Measurements from ENCODE around the gene MYLK.

Gene MYLK

GRCh38 chr3:123687286-123687685 lies 196.8 kb downstream of the MYLK start:
- H3K4me1 ChIP-seq (ENCODE audit: insufficient read depth, low read length, severe bottlenecking): no peaks in the 10 kb centered on the region
- no peak overlapping the region for H3K4me3 ChIP-seq (ENCODE audit: low read depth, low read length, poor library complexity, severe bottlenecking)
- no peak overlapping the region for H3K9ac ChIP-seq (ENCODE audit: low read length)
- H3K27me3 ChIP-seq (ENCODE audit: insufficient read depth, low read length): no peaks in the 10 kb centered on the region
- no peaks in the 10 kb centered on the region for H4K20me1 ChIP-seq (ENCODE audit: insufficient read depth, low read length)
- H3K79me2 ChIP-seq (ENCODE audit: insufficient read depth, low read length): no peaks in the 10 kb centered on the region
- no peaks in the 10 kb centered on the region for H3K36me3 ChIP-seq (ENCODE audit: insufficient read depth, low read length)
- no peaks in the 10 kb centered on the region for H3K9me2 ChIP-seq (ENCODE audit: low read depth, low read length)
- H2AFZ ChIP-seq (ENCODE audit: low read length): no peak overlapping the region
- H3K4me2 ChIP-seq (ENCODE audit: low read length): no peak overlapping the region
- H3K27ac ChIP-seq (ENCODE audit: low read depth, low read length, poor library complexity, severe bottlenecking): no peak overlapping the region
- H3F3A ChIP-seq (ENCODE audit: insufficient read depth, low read length): no peaks in the 10 kb centered on the region
- TF ChIP-seq CTCF (IDR thresholded peaks at IDR 0.05; ENCODE audit: low read length): no peak
- TF ChIP-seq EZH2 (IDR thresholded peaks at IDR 0.05; ENCODE audit: borderline replicate concordance, low read length): no peak
- no peaks in the 10 kb centered on the region for H3K9me3 ChIP-seq (ENCODE audit: low read length)

GRCh38 chr3:123686251-123686650 lies 197.9 kb downstream of the MYLK start:
- H3K36me3 ChIP-seq (ENCODE audit: insufficient read depth, low read length): no peaks in the 10 kb centered on the region
- H3K27ac ChIP-seq (ENCODE audit: low read depth, low read length, poor library complexity, severe bottlenecking): no peak overlapping the region

GRCh38 chr3:123685780-123686179 lies 198.4 kb downstream of the MYLK start:
- no peaks in the 10 kb centered on the region for H3F3A ChIP-seq (ENCODE audit: insufficient read depth, low read length)
- H4K20me1 ChIP-seq (ENCODE audit: insufficient read depth, low read length): no peaks in the 10 kb centered on the region
- no peaks in the 10 kb centered on the region for H3K27me3 ChIP-seq (ENCODE audit: insufficient read depth, low read length)
- H3K9me3 ChIP-seq (ENCODE audit: low read length): no peaks in the 10 kb centered on the region
- no peak overlapping the region for H3K9ac ChIP-seq (ENCODE audit: low read length)
- H2AFZ ChIP-seq (ENCODE audit: low read length): no peak overlapping the region
- H3K36me3 ChIP-seq (ENCODE audit: insufficient read depth, low read length): no peaks in the 10 kb centered on the region
- no peak overlapping the region for H3K4me2 ChIP-seq (ENCODE audit: low read length)
- H3K9me2 ChIP-seq (ENCODE audit: low read depth, low read length): no peaks in the 10 kb centered on the region
- no peaks in the 10 kb centered on the region for H3K4me1 ChIP-seq (ENCODE audit: insufficient read depth, low read length, severe bottlenecking)
- no peaks in the 10 kb centered on the region for H3K79me2 ChIP-seq (ENCODE audit: insufficient read depth, low read length)
- TF ChIP-seq CTCF (IDR thresholded peaks at IDR 0.05; ENCODE audit: low read length) (no peak), EZH2 (IDR thresholded peaks at IDR 0.05; ENCODE audit: borderline replicate concordance, low read length) (no peak)
- H3K4me3 ChIP-seq (ENCODE audit: low read depth, low read length, poor library complexity, severe bottlenecking): no peak overlapping the region
- H3K27ac ChIP-seq (ENCODE audit: low read depth, low read length, poor library complexity, severe bottlenecking): no peak overlapping the region

More at GRCh38 chr3:123686251-123686650, 197.9 kb downstream of the MYLK start:
- Histone ChIP-seq H3F3A (ENCODE audit: insufficient read depth, low read length) (no peaks in the 10 kb centered on the region), H3K79me2 (ENCODE audit: insufficient read depth, low read length) (no peaks in the 10 kb centered on the region), H3K9me2 (ENCODE audit: low read depth, low read length) (no peaks in the 10 kb centered on the region), H3K27me3 (ENCODE audit: insufficient read depth, low read length) (no peaks in the 10 kb centered on the region), H3K9me3 (ENCODE audit: low read length) (no peaks in the 10 kb centered on the region), H3K9ac (ENCODE audit: low read length) (no peak overlapping the region), H3K4me1 (ENCODE audit: insufficient read depth, low read length, severe bottlenecking) (no peaks in the 10 kb centered on the region), H3K4me3 (ENCODE audit: low read depth, low read length, poor library complexity, severe bottlenecking) (no peak overlapping the region), H2AFZ (ENCODE audit: low read length) (no peak overlapping the region), H3K4me2 (ENCODE audit: low read length) (no peak overlapping the region), H4K20me1 (ENCODE audit: insufficient read depth, low read length) (no peaks in the 10 kb centered on the region)
- TF ChIP-seq CTCF (IDR thresholded peaks at IDR 0.05; ENCODE audit: low read length): no peak
- no peak for TF ChIP-seq EZH2 (IDR thresholded peaks at IDR 0.05; ENCODE audit: borderline replicate concordance, low read length)

Measured in OCI-LY1 (cell line).